G401 (cell line): Measurements from ENCODE around the gene CAMK4. TPM values are rescaled to one million over a fixed set of nuclear protein-coding genes. Genes with fewer than 3 reads are reported as not detected.

Source experiments
- total RNA-seq: library from RNA; depleted of rRNA; stranded (reverse); fragments of >200 nt; shearing (Covaris generic); gene quantifications from 2 replicates; pipeline ENCODE4 v1.2.3, GENCODE V29; 2014; rRNA removed

The CAMK4 gene
- total RNA-seq, 1 experiment from 2014 or later = not detected

Other genes starting within 250 kb of the CAMK4 start
- not detected in 2 replicates for gene TSLP, start 152.7 kb upstream of the CAMK4 start, total RNA-seq
- gene WDR36, start 132.0 kb upstream of the CAMK4 start, total RNA-seq = 26.8 and 44.0 TPM in 2 replicates